ENCODE measurements around the gene TSHZ3. TPM values are rescaled to one million over a fixed set of nuclear protein-coding genes. Genes with fewer than 3 reads are reported as not detected.

The TSHZ3 gene
- total RNA-seq, 1 experiment from 2014 or later, result 0.05 TPM

DNA sequence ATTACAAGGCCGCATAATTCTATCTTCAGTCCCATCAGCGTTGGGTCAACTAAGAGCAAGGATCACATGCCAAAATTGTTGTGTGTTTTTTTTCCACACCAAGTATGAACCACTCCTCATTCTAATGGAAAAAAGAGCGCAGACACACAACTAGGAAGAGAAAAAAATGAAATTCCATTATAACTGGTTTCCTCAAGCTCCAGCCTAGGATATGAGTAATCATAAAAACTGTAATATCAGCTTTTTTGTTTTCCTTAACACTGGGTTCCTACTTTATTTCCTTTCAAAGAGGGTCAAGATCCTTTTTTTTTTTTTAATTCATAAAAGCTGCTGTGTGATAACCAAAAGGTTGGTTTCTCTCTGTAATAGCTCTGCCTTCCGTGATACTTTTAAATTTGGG lies 19.4 kb downstream of the TSHZ3 start:
- no peak overlapping the region for H3K9ac ChIP-seq (ENCODE audit: low read length)
- intact Hi-C loops (cut with micrococcal nuclease), result no loop called here
- H3K79me2 ChIP-seq (ENCODE audit: insufficient read depth, low read length), result no peaks in the 10 kb centered on the region
- no peaks in the 10 kb centered on the region for H4K20me1 ChIP-seq (ENCODE audit: insufficient read depth)
- ChIA-PET RAD21 (ENCODE audit: low non-redundant PET in 1 of 2, low total read pairs in 2 of 2, uncharacterized antibody in 2 of 2, unreplicated experiment in 2 of 2) (no interaction called here), CTCF (no interaction called here), POLR2A (no interaction called here)
- no peaks in the 10 kb centered on the region for H3K36me3 ChIP-seq (ENCODE audit: control insufficient read depth in 1 of 2, insufficient read depth in 2 of 2, low read length in 2 of 2)
- H3K27me3 ChIP-seq (ENCODE audit: insufficient read depth, low read length), result no peaks in the 10 kb centered on the region
- TF ChIP-seq MAX (IDR thresholded peaks at IDR 0.05), result no peak
- TF ChIP-seq EZH2phosphoT487 (IDR thresholded peaks at IDR 0.05; ENCODE audit: borderline replicate concordance), result no peak
- no peak for TF ChIP-seq SP1 (IDR thresholded peaks at IDR 0.05; ENCODE audit: low read depth)
- no peak for TF ChIP-seq SRF (IDR thresholded peaks at IDR 0.05; ENCODE audit: low read depth)
- no peak for TF ChIP-seq CEBPB (IDR thresholded peaks at IDR 0.05; ENCODE audit: low read depth)
- TF ChIP-seq EGR1 (IDR thresholded peaks at IDR 0.05; ENCODE audit: low read depth), result no peak
- no peak for TF ChIP-seq RAD21 (IDR thresholded peaks at IDR 0.05; ENCODE audit: low read depth)
- TF ChIP-seq POLR2A (IDR thresholded peaks at IDR 0.05; ENCODE audit: borderline replicate concordance, extremely low read depth, insufficient read depth, insufficient read length), result no peak
- TF ChIP-seq CBX3 (IDR thresholded peaks at IDR 0.05; ENCODE audit: low read depth), result no peak
- TF ChIP-seq ATF3 (IDR thresholded peaks at IDR 0.05), result no peak
- TF ChIP-seq CTCF (IDR thresholded peaks at IDR 0.05 in 2 of 3, conservative IDR thresholded peaks at IDR 0.05 in 1 of 3; ENCODE audit: borderline replicate concordance in 1 of 3, insufficient read depth in 1 of 3, low read depth in 2 of 3, low read length in 2 of 3), result no peak
- TF ChIP-seq ZFX (IDR thresholded peaks at IDR 0.05), result no peak
- no peak for TF ChIP-seq POLR2AphosphoS5 (IDR thresholded peaks at IDR 0.05; ENCODE audit: low read depth, low read length)
- TF ChIP-seq JUND (IDR thresholded peaks at IDR 0.05), result no peak
- no TSS peak for BruUV-seq (replicated peaks)
- H3K9me2 ChIP-seq (ENCODE audit: insufficient read depth), result no peaks in the 10 kb centered on the region
- H2AFZ ChIP-seq (ENCODE audit: low read depth, low read length, poor library complexity, severe bottlenecking), result no peak overlapping the region
- H3K4me1 ChIP-seq (ENCODE audit: control insufficient read depth in 1 of 2, insufficient read depth in 2 of 2, low read length in 2 of 2), result no peaks in the 10 kb centered on the region
- ATAC-seq (no peak), DNase-seq (ENCODE audit: low read depth, low spot score) (no peak)
- peaks cover 15 to 32% of the 10 kb centered on the region in 2 experiments; a peak in 2 of 4 replicates for H3K9me3 ChIP-seq (ENCODE audit: control insufficient read depth in 1 of 2, insufficient read depth in 1 of 2, low read depth in 1 of 2, low read length in 2 of 2)
- H3K4me3 ChIP-seq (replicated peaks in 1 of 2; ENCODE audit: low read depth in 1 of 2, low read length in 2 of 2), result no peak overlapping the region
- no peak overlapping the region for H3K27ac ChIP-seq (ENCODE audit: low read depth, low read length)
- H3K4me2 ChIP-seq (ENCODE audit: low read length), result no peak overlapping the region

Measured in HCT116 (cell line).